WTC11 (cell line): ENCODE measurements around the gene CYP4Z1.
"Not testable (repeated sequence)": the region's sequence is repeated elsewhere in the genome, so short reads cannot be mapped to it uniquely, and the experiment has no call there.

Experiments used
- CREB1 ChIP-seq: sonication (generic); formaldehyde crosslinking; IDR thresholded peaks from 2 replicates; pipeline ENCODE4 v1.8.0; 2023; ENCODE audit warnings: mild to moderate bottlenecking, missing genetic modification reagents
- IRF2 ChIP-seq: sonication (generic); formaldehyde crosslinking; IDR thresholded peaks from 2 replicates; pipeline ENCODE4 v1.8.0; 2022; ENCODE audit warnings: low read depth, missing genetic modification reagents, borderline replicate concordance
- NR2C2 ChIP-seq: sonication (generic); formaldehyde crosslinking; IDR thresholded peaks from 2 replicates; pipeline ENCODE4 v1.8.0; 2022; ENCODE audit warnings: mild to moderate bottlenecking, missing genetic modification reagents
- SMAD3 ChIP-seq: sonication (generic); formaldehyde crosslinking; IDR thresholded peaks from 2 replicates; pipeline ENCODE4 v1.8.0; 2022; ENCODE audit warnings: missing genetic modification reagents, mild to moderate bottlenecking, borderline replicate concordance
- SP1 ChIP-seq: sonication (generic); formaldehyde crosslinking; conservative IDR thresholded peaks from 2 replicates; pipeline ENCODE4 v1.8.1; 2022; ENCODE audit warnings: missing genetic modification reagents
- TF ChIP-seq, protein P1 (sequence below): fragments of 200-600 bp; IDR thresholded peaks from 2 replicates; pipeline ENCODE4 v1.8.0; 2022; ENCODE audit warnings: antibody characterized with exemption
- TF ChIP-seq, protein P2 (sequence below): sonication (generic); formaldehyde crosslinking; IDR thresholded peaks from 2 replicates; pipeline ENCODE4 v1.8.1; 2023; ENCODE audit warnings: mild to moderate bottlenecking, missing genetic modification reagents
- TF ChIP-seq, protein P3 (sequence below): sonication (generic); formaldehyde crosslinking; IDR thresholded peaks from 2 replicates; pipeline ENCODE4 v1.8.1; 2022; ENCODE audit warnings: low read depth, missing genetic modification reagents, borderline replicate concordance

DNA sequence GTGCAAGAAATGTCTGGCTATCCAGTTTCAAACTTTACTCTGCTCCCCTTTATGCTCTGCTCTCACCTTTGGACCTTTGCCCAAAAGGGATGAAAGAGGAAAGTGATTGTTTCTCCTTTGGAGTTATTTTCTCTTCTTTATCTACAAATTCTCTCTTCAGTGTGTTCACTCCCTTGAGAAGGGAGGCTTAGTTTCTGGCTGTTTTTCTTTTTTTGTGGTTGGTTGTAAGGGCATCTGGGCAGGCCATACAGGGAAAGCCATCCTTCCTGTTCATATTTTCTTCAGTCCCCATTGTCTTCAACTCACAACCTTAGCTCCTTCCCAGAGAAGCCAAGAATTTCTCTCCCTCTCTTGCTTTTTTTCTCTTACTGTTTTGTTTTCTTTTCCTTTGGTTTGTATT is 2.5 kb downstream of the CYP4Z1 start:
- TF ChIP-seq SP1 (CRISPR knock-in tag); IRF2; NR2C2 (CRISPR knock-in tag); CREB1 (CRISPR knock-in tag); SMAD3 (CRISPR knock-in tag): not testable (repeated sequence)
- TF ChIP-seq, protein P1, sequence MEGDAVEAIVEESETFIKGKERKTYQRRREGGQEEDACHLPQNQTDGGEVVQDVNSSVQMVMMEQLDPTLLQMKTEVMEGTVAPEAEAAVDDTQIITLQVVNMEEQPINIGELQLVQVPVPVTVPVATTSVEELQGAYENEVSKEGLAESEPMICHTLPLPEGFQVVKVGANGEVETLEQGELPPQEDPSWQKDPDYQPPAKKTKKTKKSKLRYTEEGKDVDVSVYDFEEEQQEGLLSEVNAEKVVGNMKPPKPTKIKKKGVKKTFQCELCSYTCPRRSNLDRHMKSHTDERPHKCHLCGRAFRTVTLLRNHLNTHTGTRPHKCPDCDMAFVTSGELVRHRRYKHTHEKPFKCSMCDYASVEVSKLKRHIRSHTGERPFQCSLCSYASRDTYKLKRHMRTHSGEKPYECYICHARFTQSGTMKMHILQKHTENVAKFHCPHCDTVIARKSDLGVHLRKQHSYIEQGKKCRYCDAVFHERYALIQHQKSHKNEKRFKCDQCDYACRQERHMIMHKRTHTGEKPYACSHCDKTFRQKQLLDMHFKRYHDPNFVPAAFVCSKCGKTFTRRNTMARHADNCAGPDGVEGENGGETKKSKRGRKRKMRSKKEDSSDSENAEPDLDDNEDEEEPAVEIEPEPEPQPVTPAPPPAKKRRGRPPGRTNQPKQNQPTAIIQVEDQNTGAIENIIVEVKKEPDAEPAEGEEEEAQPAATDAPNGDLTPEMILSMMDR = not testable (repeated sequence)
- TF ChIP-seq, protein P2, sequence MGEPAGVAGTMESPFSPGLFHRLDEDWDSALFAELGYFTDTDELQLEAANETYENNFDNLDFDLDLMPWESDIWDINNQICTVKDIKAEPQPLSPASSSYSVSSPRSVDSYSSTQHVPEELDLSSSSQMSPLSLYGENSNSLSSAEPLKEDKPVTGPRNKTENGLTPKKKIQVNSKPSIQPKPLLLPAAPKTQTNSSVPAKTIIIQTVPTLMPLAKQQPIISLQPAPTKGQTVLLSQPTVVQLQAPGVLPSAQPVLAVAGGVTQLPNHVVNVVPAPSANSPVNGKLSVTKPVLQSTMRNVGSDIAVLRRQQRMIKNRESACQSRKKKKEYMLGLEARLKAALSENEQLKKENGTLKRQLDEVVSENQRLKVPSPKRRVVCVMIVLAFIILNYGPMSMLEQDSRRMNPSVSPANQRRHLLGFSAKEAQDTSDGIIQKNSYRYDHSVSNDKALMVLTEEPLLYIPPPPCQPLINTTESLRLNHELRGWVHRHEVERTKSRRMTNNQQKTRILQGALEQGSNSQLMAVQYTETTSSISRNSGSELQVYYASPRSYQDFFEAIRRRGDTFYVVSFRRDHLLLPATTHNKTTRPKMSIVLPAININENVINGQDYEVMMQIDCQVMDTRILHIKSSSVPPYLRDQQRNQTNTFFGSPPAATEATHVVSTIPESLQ = not testable (repeated sequence)
- TF ChIP-seq, protein P3, sequence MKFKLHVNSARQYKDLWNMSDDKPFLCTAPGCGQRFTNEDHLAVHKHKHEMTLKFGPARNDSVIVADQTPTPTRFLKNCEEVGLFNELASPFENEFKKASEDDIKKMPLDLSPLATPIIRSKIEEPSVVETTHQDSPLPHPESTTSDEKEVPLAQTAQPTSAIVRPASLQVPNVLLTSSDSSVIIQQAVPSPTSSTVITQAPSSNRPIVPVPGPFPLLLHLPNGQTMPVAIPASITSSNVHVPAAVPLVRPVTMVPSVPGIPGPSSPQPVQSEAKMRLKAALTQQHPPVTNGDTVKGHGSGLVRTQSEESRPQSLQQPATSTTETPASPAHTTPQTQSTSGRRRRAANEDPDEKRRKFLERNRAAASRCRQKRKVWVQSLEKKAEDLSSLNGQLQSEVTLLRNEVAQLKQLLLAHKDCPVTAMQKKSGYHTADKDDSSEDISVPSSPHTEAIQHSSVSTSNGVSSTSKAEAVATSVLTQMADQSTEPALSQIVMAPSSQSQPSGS = not testable (repeated sequence)
